Right atrium auricular region (tissue), 2 donors: ENCODE data around the gene SPRED3. TPM values are rescaled to one million over a fixed set of nuclear protein-coding genes. Genes with fewer than 3 reads are reported as not detected.
"Not testable (repeated sequence)": the region's sequence is repeated elsewhere in the genome, so short reads cannot be mapped to it uniquely, and the experiment has no call there.

Experiments
- DNase-seq: peaks from one replicate; pipeline ENCODE4 v3.0.0-alpha.2; 2019; ENCODE audit warnings: low spot score
- H3K27ac ChIP-seq, 2 donors: fragments of 200-600 bp; sonication (generic); 1 replicate in 1 of 2; 2 replicates in 1 of 2; pipeline ENCODE4 v1.5.1; 2016 to 2019
- H3K27me3 ChIP-seq, 2 donors: fragments of 200-600 bp; sonication (generic); one replicate each; pipeline versions ENCODE4 v1.5.1 to v1.6.0; 2017 to 2019
- H3K36me3 ChIP-seq: fragments of 200-600 bp; sonication (generic); one replicate; pipeline ENCODE4 v1.5.1; 2016
- H3K4me1 ChIP-seq, 2 donors: fragments of 200-600 bp; sonication (generic); one replicate each; pipeline versions ENCODE4 v1.5.1 to v1.6.0; 2017 to 2019
- H3K4me3 ChIP-seq, 2 donors: fragments of 200-600 bp; sonication (generic); 1 replicate in 1 of 2; 2 replicates in 1 of 2; pipeline ENCODE4 v1.5.1; 2017 to 2019; ENCODE audit warnings: mild to moderate bottlenecking in 1 of 2, moderate library complexity in 1 of 2
- H3K9me3 ChIP-seq, 2 donors: fragments of 200-600 bp; sonication (generic); one replicate each; pipeline ENCODE4 v1.5.1; 2019
- CTCF ChIP-seq, 2 donors: fragments of 200-600 bp; sonication (generic); IDR thresholded peaks; one replicate each; pipeline ENCODE4 v1.5.1; 2019; ENCODE audit warnings: antibody characterized with exemption in 2 of 2
- total RNA-seq, 2 donors: library from RNA; depleted of rRNA; stranded (reverse); fragments of >200 nt; gene quantifications; one replicate each; pipeline ENCODE4 v1.1.0, GENCODE V29; 2016

SPRED3 gene
- total RNA-seq, 2 donors from 2014 or later = 0.56 to 0.67 TPM

GRCh38 chr19:38402967-38403674 lies 14.6 kb downstream of the SPRED3 start, which contains the start of gene FAM98C:
Gene FAM98C, plus strand, starts transcription at chr19:38403093. Its CDS starts 61 bp downstream, at chr19:38403154.
- Histone ChIP-seq H3K9me3 (no peaks in the 10 kb centered on the region), H3K27ac (peak within 1 kb of the TSS; percentile 83)
- TF ChIP-seq CTCF (IDR thresholded peaks at IDR 0.05) = peak; percentile 97 to 98

GRCh38 chr19:38404858-38405257 lies 16.4 kb downstream of the SPRED3 start:
- no peak for TF ChIP-seq CTCF (IDR thresholded peaks at IDR 0.05)
- Histone ChIP-seq H3K4me3 (no peak overlapping the region), H3K36me3 (peaks cover 3% of the 10 kb centered on the region), H3K9me3 (no peaks in the 10 kb centered on the region), H3K27ac (no peak overlapping the region), H3K27me3 (no peaks in the 10 kb centered on the region), H3K4me1 (peaks cover 0 to 8% of the 10 kb centered on the region in 2 donors)
- DNase-seq = no peak

More at GRCh38 chr19:38402967-38403674, 14.6 kb downstream of the SPRED3 start, which contains the start of gene FAM98C:
- H3K4me1 ChIP-seq = peaks cover 0 to 8% of the 10 kb centered on the region in 2 donors
- peak; percentile 98 for DNase-seq
- H3K4me3 ChIP-seq = peak within 1 kb of the TSS; percentile 74 to 90
- peaks cover 0 to 8% of the 10 kb centered on the region in 2 donors for H3K27me3 ChIP-seq
- peaks cover 3% of the 10 kb centered on the region for H3K36me3 ChIP-seq

GRCh38 chr19:38405276-38405675 lies 16.8 kb downstream of the SPRED3 start:
- TF ChIP-seq CTCF (IDR thresholded peaks at IDR 0.05) = no peak

GRCh38 chr19:38409631-38410133 lies 21.2 kb downstream of the SPRED3 start:
- H3K4me3 ChIP-seq = no peak overlapping the region
- DNase-seq = no peak
- H3K4me1 ChIP-seq = no peaks in the 10 kb centered on the region
- TF ChIP-seq CTCF (IDR thresholded peaks at IDR 0.05) = no peak
- H3K27ac ChIP-seq = no peak overlapping the region
- no peaks in the 10 kb centered on the region for H3K9me3 ChIP-seq
- peaks cover 3% of the 10 kb centered on the region for H3K36me3 ChIP-seq
- H3K27me3 ChIP-seq = no peaks in the 10 kb centered on the region

More at GRCh38 chr19:38405276-38405675, 16.8 kb downstream of the SPRED3 start:
- Histone ChIP-seq H3K27me3 (no peaks in the 10 kb centered on the region), H3K4me3 (no peak overlapping the region), H3K27ac (no peak overlapping the region), H3K9me3 (no peaks in the 10 kb centered on the region), H3K4me1 (peaks cover 0 to 8% of the 10 kb centered on the region in 2 donors), H3K36me3 (peaks cover 3% of the 10 kb centered on the region)
- no peak for DNase-seq

GRCh38 chr19:38410407-38410806 lies 21.9 kb downstream of the SPRED3 start:
- not testable (repeated sequence) for H3K36me3 ChIP-seq, H3K4me3 ChIP-seq, H3K27ac ChIP-seq, H3K9me3 ChIP-seq, H3K27me3 ChIP-seq, H3K4me1 ChIP-seq, DNase-seq

- Histone ChIP-seq H3K27ac (no peak overlapping the region), H3K27me3 (no peaks in the 10 kb centered on the region), H3K36me3 (no peaks in the 10 kb centered on the region), H3K4me1 (no peaks in the 10 kb centered on the region), H3K9me3 (no peaks in the 10 kb centered on the region), H3K4me3 (no peak overlapping the region)
- DNase-seq = no peak
- no peak for TF ChIP-seq CTCF (IDR thresholded peaks at IDR 0.05)
Observed at GRCh38 chr19:38411041-38411712, 22.7 kb downstream of the SPRED3 start.

- not testable (repeated sequence) for H3K9me3 ChIP-seq, H3K4me3 ChIP-seq, H3K4me1 ChIP-seq, H3K27me3 ChIP-seq, H3K36me3 ChIP-seq, DNase-seq, H3K27ac ChIP-seq
Observed at GRCh38 chr19:38411898-38412297, 23.4 kb downstream of the SPRED3 start.
